HL-60 (cell line): ENCODE results near the gene KRTAP22-2.

Experiments
- GABPA ChIP-seq: IDR thresholded peaks from 2 replicates; pipeline ENCODE4 v1.6.1; 2012; ENCODE audit warnings: low read depth
- POLR2AphosphoS5 ChIP-seq: IDR thresholded peaks from 2 replicates; pipeline ENCODE4 v1.6.1; 2012; ENCODE audit warnings: low read depth
- SPI1 ChIP-seq: IDR thresholded peaks from 2 replicates; pipeline ENCODE4 v1.6.1; 2012; ENCODE audit warnings: low read depth, mild to moderate bottlenecking, borderline replicate concordance
- TF ChIP-seq, protein P1 (sequence below): IDR thresholded peaks from one replicate; pipeline ENCODE4 v1.5.1; 2011; ENCODE audit warnings: low read length, control low read depth, inconsistent platforms; ENCODE audit not compliant: insufficient read depth
- TF ChIP-seq, protein P2 (sequence below): IDR thresholded peaks from 2 replicates; pipeline ENCODE4 v1.6.1; 2012; ENCODE audit warnings: low read depth; ENCODE audit not compliant: insufficient replicate concordance

DNA sequence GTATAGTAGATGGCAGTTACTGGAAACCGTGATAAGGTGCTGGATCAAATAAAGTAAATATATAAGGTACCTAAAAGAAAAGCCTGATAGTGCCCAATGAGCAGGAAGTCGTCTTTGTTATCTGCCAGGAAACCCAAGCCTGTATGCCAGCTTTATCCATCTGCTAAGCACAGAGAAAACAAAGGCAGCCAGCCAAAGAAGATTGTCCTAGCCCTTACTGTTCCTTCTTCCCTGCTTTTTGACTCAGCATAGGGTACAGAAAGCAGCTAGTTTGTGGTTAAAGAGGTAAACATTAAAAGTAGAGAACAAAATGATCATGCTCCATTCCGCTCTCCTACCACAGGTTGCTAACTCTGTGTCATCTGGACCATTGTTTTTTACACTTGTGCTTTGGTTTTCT, 10.1 kb downstream of the KRTAP22-2 start:
- TF ChIP-seq, protein P1, sequence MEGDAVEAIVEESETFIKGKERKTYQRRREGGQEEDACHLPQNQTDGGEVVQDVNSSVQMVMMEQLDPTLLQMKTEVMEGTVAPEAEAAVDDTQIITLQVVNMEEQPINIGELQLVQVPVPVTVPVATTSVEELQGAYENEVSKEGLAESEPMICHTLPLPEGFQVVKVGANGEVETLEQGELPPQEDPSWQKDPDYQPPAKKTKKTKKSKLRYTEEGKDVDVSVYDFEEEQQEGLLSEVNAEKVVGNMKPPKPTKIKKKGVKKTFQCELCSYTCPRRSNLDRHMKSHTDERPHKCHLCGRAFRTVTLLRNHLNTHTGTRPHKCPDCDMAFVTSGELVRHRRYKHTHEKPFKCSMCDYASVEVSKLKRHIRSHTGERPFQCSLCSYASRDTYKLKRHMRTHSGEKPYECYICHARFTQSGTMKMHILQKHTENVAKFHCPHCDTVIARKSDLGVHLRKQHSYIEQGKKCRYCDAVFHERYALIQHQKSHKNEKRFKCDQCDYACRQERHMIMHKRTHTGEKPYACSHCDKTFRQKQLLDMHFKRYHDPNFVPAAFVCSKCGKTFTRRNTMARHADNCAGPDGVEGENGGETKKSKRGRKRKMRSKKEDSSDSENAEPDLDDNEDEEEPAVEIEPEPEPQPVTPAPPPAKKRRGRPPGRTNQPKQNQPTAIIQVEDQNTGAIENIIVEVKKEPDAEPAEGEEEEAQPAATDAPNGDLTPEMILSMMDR, result no peak
- TF ChIP-seq POLR2AphosphoS5 (no peak), SPI1 (no peak), GABPA (no peak)
- TF ChIP-seq, protein P2, sequence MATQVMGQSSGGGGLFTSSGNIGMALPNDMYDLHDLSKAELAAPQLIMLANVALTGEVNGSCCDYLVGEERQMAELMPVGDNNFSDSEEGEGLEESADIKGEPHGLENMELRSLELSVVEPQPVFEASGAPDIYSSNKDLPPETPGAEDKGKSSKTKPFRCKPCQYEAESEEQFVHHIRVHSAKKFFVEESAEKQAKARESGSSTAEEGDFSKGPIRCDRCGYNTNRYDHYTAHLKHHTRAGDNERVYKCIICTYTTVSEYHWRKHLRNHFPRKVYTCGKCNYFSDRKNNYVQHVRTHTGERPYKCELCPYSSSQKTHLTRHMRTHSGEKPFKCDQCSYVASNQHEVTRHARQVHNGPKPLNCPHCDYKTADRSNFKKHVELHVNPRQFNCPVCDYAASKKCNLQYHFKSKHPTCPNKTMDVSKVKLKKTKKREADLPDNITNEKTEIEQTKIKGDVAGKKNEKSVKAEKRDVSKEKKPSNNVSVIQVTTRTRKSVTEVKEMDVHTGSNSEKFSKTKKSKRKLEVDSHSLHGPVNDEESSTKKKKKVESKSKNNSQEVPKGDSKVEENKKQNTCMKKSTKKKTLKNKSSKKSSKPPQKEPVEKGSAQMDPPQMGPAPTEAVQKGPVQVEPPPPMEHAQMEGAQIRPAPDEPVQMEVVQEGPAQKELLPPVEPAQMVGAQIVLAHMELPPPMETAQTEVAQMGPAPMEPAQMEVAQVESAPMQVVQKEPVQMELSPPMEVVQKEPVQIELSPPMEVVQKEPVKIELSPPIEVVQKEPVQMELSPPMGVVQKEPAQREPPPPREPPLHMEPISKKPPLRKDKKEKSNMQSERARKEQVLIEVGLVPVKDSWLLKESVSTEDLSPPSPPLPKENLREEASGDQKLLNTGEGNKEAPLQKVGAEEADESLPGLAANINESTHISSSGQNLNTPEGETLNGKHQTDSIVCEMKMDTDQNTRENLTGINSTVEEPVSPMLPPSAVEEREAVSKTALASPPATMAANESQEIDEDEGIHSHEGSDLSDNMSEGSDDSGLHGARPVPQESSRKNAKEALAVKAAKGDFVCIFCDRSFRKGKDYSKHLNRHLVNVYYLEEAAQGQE, result no peak
